T-helper 2 cell (primary cell): ENCODE data around the gene ATP2B3.

ENCODE experiments used
- DNase-seq, 5 experiments: peaks; one replicate each; pipeline versions ENCODE4 v3.0.0 to v3.0.0-alpha.2; 2012 to 2022

Gene ATP2B3

GRCh38 chrX:153511784-153512500 is 5.5 kb upstream of the ATP2B3 start:
- no peak for DNase-seq

- no peak for DNase-seq
Observed at GRCh38 chrX:153512501-153512893, 4.9 kb upstream of the ATP2B3 start.

- DNase-seq = no peak
Observed at GRCh38 chrX:153513265-153513664, 4.2 kb upstream of the ATP2B3 start.

GRCh38 chrX:153514259-153514658 is 3.2 kb upstream of the ATP2B3 start:
- no peak for DNase-seq

- DNase-seq = no peak
Observed at GRCh38 chrX:153515435-153515834, 2.0 kb upstream of the ATP2B3 start.

GRCh38 chrX:153516073-153516472 is 1.4 kb upstream of the ATP2B3 start:
- no peak for DNase-seq

GRCh38 chrX:153517946-153518834 is 748 bp downstream of the ATP2B3 start:
- DNase-seq = no peak

- no peak for DNase-seq
Observed at GRCh38 chrX:153519569-153520286, 2.3 kb downstream of the ATP2B3 start.

GRCh38 chrX:153520287-153520917 is 3.0 kb downstream of the ATP2B3 start:
- no peak for DNase-seq

GRCh38 chrX:153521034-153521433 is 3.6 kb downstream of the ATP2B3 start:
- DNase-seq = no peak

- no peak for DNase-seq
Observed at GRCh38 chrX:153522259-153522658, 4.8 kb downstream of the ATP2B3 start.

- no peak for DNase-seq
Observed at GRCh38 chrX:153523269-153523668, 5.8 kb downstream of the ATP2B3 start.

GRCh38 chrX:153524234-153524633 is 6.8 kb downstream of the ATP2B3 start:
- no peak for DNase-seq

GRCh38 chrX:153525451-153525850 is 8.0 kb downstream of the ATP2B3 start:
- no peak for DNase-seq

GRCh38 chrX:153526042-153526441 is 8.6 kb downstream of the ATP2B3 start:
- DNase-seq = no peak

GRCh38 chrX:153526801-153527200 is 9.4 kb downstream of the ATP2B3 start:
- DNase-seq = no peak

GRCh38 chrX:153527208-153527607 is 9.8 kb downstream of the ATP2B3 start:
- no peak for DNase-seq

GRCh38 chrX:153530411-153531129 is 13.1 kb downstream of the ATP2B3 start:
- no peak for DNase-seq

- no peak for DNase-seq
Observed at GRCh38 chrX:153533091-153533490, 15.6 kb downstream of the ATP2B3 start.

GRCh38 chrX:153537080-153537479 is 19.6 kb downstream of the ATP2B3 start:
- DNase-seq = no peak

- no peak for DNase-seq
Observed at GRCh38 chrX:153537526-153538295, 20.3 kb downstream of the ATP2B3 start.
